NOMO-1 treated with dmso at 0.1 percent for 144 hours (cell line): ENCODE measurements around the gene KDM5B.
"Not testable (repeated sequence)": the region's sequence is repeated elsewhere in the genome, so short reads cannot be mapped to it uniquely, and the experiment has no call there.

Experiments used
- DNase-seq: peaks from one replicate; lab custom pipeline; 2025; ENCODE audit not compliant: unreplicated experiment; lab: John Stamatoyannopoulos, UW

Gene KDM5B

DNA sequence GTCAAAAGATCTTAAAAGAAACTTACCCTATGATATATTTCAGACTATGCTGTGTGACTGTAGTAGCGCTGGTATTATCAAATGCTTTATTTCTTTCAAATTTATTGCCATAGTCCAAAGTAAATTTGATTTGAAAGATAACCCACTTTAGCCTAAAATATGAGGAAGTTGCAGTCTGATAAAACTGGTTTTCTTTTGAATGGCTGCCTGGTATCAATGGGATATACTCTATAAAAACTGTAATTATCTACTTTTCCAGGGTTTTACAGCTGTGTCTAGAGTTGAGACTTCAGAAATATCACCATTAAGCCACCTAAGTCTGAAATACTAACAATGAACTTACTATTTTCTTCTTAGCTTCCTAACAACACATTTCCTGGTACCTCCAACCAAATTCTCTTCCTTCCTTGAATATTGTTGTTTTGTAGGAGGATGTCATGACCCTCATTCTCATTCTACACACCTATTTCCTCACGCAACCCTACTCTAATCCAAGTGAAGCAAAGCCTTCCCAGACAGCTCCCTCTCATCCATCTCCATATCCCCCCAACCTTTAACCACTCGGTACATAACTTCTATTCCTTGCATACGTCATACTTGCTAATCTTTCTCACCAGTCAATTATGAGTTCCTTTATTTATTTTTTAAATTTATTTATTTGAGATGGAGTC is 17.0 kb downstream of the KDM5B start:
- DNase-seq = no peak

DNA sequence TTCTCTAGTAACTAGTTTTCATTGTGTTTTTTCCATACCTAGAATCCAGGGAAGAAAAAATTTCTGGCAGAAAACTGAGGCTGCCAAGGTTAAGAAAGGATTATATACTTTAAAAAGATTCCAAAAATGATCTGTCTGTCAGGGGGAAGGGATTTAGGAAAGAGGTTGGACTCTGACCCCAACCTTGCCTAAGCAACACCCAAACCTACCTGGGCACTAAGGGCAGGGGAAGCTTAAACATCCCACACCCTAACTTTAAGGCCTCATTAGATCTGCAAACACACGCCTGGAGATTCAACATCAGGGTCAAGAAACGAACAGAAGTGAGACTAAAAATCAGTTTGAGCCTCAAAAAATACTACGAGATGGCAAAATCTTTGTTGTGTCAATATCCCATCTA is 19.4 kb downstream of the KDM5B start:
- no peak for DNase-seq

DNA sequence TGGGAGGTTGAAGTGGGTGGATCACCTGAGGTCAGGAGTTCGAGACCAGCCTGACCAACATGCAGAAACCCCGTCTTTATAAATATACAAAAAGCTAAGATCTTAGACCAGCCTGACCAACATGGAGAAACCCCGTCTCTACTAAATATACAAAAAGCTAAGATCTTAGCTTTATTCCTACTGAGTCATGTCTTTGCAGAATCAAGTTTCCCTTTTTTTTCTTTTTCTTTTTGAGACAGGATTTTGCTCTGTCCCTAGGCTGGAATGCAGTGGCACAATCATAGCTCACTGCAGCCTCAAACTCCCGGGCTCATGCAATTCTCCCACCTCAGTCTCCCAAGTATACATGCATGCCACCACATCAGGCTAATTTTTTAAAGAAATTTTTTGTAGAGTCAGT is 21.4 kb downstream of the KDM5B start:
- DNase-seq = no peak

DNA sequence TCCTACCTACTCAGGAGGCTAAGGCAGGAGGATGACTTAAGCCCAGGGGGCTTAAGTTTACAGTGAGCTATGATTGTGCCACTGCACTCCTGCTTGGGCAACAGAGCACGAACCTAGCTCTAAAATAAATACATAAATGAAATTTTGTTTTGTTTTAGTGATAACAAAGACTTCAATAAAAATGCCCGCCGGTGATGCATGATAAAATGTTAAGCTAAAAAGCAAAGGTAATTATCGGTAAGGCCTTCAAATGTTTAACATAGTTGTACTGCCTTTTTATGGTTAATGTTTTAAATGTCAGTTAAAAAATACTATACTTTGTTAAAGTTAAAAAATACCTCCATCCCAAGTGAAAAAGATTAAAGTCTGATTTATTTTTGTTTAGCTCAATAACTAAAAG is 27.0 kb downstream of the KDM5B start:
- no peak for DNase-seq

DNA sequence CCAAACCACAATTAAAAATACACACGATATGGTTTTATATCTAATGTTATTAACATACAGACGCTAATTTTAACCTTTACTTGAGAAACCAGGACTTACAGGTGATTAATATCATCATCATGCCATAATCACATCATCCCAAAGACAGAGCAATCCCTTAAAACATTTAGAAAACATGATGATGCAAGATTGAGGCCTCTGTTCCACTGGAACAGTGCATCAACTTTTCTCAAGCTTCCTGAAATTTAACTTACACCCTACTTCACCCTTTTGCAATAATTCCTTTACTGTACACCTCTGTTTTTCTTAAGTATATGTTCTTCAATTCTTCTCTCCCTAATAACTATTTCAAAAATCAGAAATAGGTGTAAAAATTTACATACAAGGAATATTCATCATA is 38.1 kb downstream of the KDM5B start:
- no peak for DNase-seq

DNA sequence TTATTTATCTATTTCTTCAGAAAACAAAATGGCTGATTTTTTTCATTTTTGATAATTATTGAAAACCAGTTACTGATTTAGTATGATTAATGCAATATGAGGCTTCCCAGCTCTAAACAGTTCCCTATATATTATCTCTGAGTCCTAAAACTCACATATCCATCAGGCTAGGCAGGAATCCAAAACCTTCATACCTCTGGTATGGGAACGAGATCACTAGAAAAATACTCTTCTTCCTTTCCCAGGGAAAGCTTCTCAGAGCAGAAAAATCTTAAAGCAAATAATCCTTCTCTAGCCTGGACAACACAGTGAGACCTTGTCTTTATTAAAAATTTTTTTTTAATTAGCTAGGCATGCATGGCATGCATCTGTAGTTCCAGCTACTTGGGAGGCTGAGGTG is 42.5 kb downstream of the KDM5B start:
- DNase-seq = no peak

DNA sequence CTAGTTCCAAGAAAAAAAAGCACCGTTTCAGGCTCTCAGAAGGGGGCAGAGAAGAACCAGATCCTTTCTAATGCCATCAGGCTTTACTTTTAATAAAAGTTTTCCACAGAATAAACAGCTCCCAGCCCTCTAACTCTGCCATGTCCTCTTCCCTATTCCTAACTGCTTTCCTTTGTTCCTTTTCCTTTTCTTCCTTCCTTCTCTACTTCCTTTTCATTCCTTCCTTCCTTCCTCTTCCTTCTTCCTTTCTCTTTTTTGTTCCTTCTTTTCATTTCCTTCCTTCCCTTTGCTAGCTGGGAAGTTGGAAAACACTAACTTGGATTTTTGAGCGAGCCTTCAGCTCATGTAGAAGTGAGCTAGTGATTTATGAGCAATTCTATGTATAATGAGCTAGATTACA is 46.2 kb downstream of the KDM5B start:
- DNase-seq = no peak

DNA sequence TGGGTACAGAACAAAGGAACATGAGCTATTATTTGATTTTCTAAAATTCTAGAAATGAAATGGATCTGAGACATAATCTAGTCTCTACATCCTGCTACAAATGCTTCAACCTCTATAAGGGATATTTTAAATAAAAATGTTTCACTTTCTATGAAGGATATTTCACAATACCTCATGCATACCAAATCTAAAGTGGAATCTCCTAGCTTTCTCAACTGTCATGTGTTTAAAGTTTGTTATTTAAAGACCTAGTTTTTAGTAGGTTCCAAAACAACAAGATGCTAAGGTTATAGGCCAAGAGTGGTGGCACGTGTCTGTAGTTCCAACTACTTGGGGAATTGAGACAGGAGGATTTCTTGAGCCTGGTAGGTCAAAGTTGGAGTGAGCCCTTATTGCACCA is 47.6 kb downstream of the KDM5B start:
- no peak for DNase-seq

DNA sequence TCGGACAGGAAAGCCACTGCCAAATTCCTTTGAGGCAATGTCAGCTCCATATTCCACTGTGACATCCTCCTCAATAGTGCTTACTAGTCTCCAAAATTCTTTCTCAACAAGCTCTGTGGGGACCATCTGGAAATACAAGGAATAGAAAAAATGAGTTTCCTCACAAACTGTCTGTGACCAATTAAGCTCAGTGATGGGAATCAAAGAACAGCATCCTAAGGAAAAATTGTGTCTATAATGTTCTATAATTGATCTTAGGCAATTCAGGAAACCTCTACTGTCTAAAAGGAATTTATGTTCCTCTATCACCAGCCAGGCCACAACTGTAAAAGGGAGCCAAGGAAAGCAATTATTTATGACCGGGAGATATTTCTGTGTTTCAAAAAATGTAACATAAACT is 51.8 kb downstream of the KDM5B start:
- DNase-seq = no peak

DNA sequence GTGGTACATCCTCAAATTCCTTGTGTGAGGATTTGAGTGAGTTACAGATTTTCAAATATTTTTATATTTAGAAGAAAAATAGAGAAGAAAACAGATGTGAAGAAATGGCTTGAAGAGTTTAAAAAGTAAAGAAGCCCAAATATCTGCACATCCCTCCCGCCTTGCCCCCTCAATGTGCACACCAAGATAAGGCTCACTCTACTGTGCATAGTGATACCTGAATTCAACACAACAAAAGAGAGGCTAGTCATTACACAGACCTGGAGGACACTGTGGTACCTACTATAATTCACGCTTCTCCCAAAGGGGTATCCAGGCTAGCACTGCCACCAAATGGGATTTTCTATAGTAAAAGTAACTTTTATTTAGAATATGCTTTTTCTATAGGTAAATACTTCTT is 53.9 kb downstream of the KDM5B start:
- no peak for DNase-seq

DNA sequence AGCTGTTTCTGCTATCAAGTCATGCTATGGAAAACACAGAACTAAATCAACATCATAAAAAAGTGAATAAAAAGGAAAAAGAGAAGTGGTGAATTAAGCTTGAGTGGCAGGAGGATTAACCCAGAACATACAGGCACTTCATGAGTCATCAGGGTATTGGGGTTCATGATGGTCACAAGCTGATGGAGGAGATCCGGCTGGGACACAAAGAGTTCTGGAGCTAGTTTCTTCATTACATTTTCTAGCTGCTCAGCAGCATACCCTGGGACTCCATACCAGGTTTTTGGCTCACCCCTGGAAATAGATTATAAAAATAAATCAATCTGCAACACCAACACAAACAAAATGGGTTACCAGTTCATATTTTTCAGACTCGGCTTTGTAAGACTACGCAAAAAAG is 55.4 kb downstream of the KDM5B start:
- DNase-seq = no peak

DNA sequence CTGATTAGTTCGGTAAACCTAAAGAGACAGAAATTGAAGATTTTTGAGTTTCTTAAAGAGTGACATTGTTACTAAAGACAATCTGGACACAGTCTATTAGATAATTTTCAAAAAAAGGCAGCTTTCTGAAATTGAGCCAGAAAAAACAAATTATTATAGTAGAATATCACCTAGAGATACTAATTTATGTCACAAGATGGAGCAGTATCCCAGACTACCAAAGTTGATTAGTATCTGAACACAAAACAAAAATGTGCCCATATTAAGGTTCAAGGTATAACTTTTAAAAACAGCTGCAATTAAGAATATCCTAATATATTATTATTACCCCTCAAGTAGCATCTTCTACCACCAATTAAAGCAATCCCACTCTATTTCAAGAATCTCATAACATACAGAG is 57.5 kb downstream of the KDM5B start:
- DNase-seq = no peak

DNA sequence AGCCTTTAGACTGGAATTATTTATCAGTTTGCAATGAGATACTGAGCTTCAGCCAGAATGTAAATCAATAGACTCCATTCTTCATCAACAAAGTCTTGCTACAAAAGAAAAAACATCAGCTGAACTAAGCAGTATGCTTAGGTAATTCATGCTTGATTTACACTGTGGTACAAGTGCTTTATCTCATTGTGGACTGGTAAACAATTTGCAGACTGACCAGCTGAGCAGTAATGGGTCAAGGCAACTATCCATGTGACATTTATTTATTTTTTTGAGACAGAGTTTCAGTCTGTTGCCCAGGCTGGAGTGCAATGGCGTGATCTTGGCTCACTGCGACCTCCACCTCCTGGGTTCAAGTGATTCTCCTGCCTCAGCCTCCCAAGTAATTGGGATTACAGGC is 58.2 kb downstream of the KDM5B start:
- no peak for DNase-seq

DNA sequence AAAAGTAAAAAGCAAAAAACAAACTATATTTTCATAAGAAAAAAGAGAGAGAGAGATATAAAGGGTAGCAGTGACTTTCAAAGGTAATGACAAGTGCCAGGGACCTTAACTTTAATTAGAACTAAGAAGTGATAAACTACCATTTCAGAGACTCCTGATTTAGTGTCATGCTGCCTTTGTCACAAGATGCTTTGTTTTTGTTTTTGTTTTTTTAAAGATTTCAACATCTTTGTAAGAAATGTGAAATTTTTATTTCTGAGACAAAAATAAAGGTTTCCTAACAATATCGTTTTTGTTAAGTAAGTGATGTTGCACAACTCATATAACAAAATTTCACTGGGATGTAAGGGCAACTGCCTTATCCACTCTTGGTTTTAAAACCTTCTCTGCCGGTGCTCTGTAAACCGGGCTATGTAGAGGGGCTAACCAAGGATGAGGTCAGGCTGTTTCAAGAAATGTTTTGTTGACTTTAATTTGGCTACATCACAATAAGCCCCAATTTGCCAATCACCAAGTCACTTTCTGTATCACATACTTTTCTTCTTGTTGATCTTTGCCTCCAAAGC is 62.8 kb downstream of the KDM5B start:
- DNase-seq = no peak

DNA sequence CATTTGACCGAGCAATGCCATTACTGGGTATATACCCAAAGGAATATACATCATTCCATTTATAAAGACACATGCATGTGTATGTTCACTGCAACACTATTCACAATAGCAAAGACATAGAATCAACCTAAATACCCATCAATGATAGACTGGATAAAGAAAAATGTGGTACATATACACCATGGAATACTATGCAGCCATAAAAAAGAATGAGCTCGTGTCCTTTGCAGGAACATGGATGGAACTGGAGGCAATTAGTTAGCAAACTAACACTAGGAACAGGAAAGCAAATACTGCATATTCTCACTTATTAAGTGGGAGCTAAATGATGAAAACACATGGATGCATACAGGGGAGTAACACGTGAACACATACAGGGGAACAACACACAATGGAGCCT is 63.5 kb downstream of the KDM5B start:
- not testable (repeated sequence) for DNase-seq

DNA sequence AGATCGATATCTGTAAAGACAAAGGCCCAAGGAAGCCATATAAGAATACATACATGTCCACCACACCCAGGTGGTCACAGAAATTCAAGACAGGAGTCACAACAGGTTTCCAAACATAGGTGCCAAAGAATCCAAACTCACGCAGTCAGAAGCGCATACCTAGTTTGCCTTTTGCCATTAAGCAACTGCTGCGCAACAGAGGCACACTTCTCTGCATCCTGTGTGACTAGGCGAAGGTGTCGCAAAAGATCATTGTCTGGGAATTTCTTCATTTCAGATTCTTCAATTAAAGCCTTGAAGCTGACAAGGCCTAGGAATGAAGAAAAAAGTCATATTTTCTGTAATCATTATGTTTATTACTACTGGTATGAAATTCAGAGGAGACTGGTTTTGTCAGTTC is 65.7 kb downstream of the KDM5B start:
- no peak for DNase-seq

DNA sequence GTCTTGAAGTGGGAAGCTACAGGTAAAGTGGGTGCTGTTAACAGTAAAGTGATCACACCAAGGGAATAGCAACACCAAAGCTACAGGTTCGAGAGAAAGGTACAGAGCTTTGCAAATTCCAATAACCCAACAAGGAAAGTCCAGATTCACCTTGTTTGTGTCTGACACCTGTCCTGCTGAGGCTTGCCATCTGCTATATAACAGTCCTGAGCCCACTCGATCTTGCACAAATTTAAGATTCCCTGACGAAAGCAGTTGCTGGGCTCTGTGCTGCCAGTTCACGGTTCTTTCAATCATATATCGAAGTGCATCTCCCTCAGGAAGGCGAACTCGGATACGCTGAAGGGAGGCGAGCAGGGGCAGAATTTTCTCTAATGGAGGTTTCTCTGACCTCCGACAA is 75.0 kb downstream of the KDM5B start:
- DNase-seq = no peak

DNA sequence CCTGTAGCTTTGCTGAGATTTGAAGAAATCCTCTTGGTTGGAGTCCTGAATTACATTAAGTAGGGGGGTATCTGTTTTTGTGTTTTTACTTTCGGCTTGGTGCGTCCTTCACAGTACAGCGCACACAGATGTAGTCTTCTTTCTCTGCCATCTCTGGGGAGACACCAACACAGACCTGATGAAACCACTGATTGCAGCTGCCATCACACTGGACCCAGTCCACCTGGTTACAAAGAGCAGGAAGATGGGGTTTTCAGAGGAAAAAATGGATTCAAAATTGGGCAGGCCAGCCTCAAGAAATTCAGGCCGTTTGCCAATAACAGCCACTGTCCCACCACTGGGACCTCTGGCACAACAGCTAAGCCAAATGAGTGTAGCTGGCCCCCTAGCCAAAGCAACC is 79.3 kb downstream of the KDM5B start:
- no peak for DNase-seq

DNA sequence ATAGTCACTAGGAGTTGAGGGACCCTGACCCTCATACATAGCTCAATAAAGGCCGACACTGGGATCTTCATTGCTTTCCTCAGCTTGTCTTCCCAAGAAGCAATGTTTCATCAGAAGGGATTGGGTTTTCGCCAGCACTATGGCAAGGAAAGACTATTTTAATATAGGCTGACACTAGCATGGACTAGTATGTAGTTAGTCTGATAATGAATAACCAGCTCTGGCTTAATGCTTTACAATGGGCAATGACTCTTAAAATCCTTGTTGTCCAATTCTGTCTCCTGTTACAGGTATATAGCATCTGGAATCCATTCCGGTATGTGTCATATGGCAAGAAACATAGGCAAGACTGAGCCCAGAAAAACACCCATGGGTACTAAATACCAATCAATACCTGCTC is 82.7 kb downstream of the KDM5B start:
- no peak for DNase-seq

DNA sequence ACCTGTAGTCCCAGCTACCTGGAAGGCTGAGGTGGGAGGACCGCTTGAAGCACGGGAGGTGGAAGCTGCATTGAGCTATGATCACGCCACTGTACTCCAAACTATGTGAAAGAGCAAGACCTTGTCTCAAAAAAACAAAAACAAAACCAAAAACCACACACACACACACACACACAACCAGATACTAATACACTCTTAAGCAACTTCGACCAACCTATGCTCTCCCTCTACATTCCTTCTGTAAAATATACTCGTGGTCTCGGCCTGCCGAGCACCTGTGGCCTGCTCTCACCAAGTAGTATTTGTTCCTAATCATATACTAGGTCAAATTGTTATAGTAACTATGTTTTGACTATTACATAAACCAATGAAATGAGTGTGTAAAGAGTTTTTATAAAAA is 84.5 kb downstream of the KDM5B start:
- no peak for DNase-seq

DNA sequence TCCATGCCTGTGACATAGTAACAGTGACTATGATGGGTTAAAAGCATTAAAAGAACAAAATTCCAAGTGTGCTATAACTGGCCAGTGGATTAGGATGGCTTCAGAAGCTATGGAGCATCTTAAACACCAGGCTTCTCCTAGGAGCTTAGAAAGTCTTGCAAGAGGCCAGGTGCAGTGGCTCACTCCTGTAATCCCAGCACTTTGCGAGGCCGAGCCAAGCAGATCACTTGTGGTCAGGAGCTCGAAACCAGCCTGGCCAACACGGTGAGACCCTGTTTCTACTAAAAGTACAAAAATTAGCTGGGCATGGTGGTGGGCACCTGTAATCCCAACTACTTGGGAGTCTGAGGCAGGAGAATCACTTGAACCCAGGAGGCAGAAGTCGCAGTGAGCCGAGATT is 85.2 kb downstream of the KDM5B start:
- DNase-seq = not testable (repeated sequence)

DNA sequence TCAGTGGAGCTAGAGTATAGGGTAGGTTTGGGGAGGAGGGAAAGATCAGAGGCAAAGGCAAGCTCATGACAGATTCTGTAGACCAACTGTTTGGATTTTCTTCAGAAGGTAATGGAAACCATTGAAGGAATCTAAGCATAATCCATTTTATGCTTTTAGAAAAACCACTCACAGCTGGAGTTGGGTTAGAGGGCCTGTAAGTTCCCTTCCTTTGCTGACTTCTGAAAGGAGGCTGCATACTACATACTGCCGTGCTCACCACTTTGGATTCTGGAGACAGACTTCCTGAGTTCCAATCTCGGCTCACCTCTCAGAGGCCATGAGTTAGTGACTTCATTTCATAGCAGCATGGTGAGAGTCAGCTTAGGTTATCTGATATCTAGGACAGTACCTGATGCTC is 91.6 kb downstream of the KDM5B start:
- no peak for DNase-seq

DNA sequence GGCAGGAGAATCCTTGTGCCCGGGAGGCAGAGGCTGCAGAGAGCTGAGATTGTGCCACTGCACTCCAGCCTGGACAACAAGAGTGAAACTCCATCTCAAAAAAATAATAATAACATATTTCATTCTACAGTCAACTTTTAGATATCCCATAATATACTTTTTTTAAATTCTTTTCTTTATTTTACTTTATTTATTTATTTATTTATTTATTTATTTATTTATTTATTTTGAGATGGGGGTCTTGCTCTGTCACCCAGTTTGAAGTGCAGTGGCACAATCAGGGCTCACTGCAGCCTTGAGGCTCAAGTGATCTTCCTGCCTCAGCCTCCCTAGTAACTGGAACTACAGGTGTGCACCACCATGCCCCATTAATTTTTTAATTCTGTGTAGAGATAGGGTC is 94.0 kb downstream of the KDM5B start:
- DNase-seq = not testable (repeated sequence)
